ENCODE data around the gene DPCD. TPM values are rescaled to one million over a fixed set of nuclear protein-coding genes. Genes with fewer than 3 reads are reported as not detected.

DPCD gene
- total and polyA plus RNA-seq, 12 donors: 12.9 to 46.8 (median 25.6) TPM

- no peaks in the 10 kb centered on the region for H3K4me1 ChIP-seq
- no peak for TF ChIP-seq CTCF (IDR thresholded peaks at IDR 0.05)
- H3K27ac ChIP-seq: no peak overlapping the region
- H3K36me3 ChIP-seq: peaks cover 0 to 59% (median 20%) of the 10 kb centered on the region in 9 donors
- intact Hi-C loops (cut with DNase I): loop anchor here in 1 of 10 donors (10.0 kb wide), 1 partner anchor 282 kb away; no protein-coding TSS in a partner anchor
- DNase-seq: no peak
- no peak for ATAC-seq
- 91 to 94% methylated on average over 7 of the region's 7 CpGs for WGBS, 2 donors
- H3K27me3 ChIP-seq: no peaks in the 10 kb centered on the region
- no peak overlapping the region for H3K4me3 ChIP-seq
- peaks cover 0 to 13% (median 10%) of the 10 kb centered on the region in 11 donors for H3K9me3 ChIP-seq
Observed at GRCh38 chr10:101577121-101577871, 10.8 kb upstream of the DPCD start.

- Histone ChIP-seq H3K4me1 (no peaks in the 10 kb centered on the region), H3K9me3 (peaks cover 0 to 4% (median under 1%) of the 10 kb centered on the region in 11 donors), H3K4me3 (no peak overlapping the region), H3K27me3 (no peaks in the 10 kb centered on the region), H3K27ac (no peak overlapping the region), H3K36me3 (peaks cover 0 to 68% (median 21%) of the 10 kb centered on the region in 9 donors)
- ATAC-seq: no peak
- WGBS, 2 donors: 80 to 96% methylated on average over 5 of the region's 5 CpGs
- intact Hi-C loops (cut with DNase I): loop anchor here in 1 of 10 donors (10.0 kb wide), 1 partner anchor 283 kb away; no protein-coding TSS in a partner anchor
- TF ChIP-seq CTCF (IDR thresholded peaks at IDR 0.05): no peak
- DNase-seq: no peak
Observed at GRCh38 chr10:101578192-101578591, 9.9 kb upstream of the DPCD start.

GRCh38 chr10:101578803-101579515 is 9.2 kb upstream of the DPCD start:
- TF ChIP-seq CTCF (IDR thresholded peaks at IDR 0.05): no peak
- Histone ChIP-seq H3K4me1 (no peaks in the 10 kb centered on the region), H3K36me3 (peaks cover 0 to 76% (median 25%) of the 10 kb centered on the region in 9 donors), H3K9me3 (no peaks in the 10 kb centered on the region), H3K27ac (no peak overlapping the region), H3K27me3 (no peaks in the 10 kb centered on the region), H3K4me3 (no peak overlapping the region)
- WGBS, 2 donors: 91 to 93% methylated on average over 13 of the region's 13 CpGs
- intact Hi-C loops (cut with DNase I): loop anchor here in 1 of 10 donors (10.0 kb wide), 1 partner anchor 284 kb away; no protein-coding TSS in a partner anchor
- no peak for DNase-seq
- ATAC-seq: no peak

- no peak overlapping the region for H3K27ac ChIP-seq
- H3K4me3 ChIP-seq: no peak overlapping the region
- H3K27me3 ChIP-seq: no peaks in the 10 kb centered on the region
- DNase-seq: no peak
- ATAC-seq: no peak
- intact Hi-C loops (cut with DNase I): loop anchor here in 1 of 10 donors (10.0 kb wide), 1 partner anchor 285 kb away; no protein-coding TSS in a partner anchor
- H3K36me3 ChIP-seq: peaks cover 0 to 81% (median 25%) of the 10 kb centered on the region in 9 donors
- no peak for TF ChIP-seq CTCF (IDR thresholded peaks at IDR 0.05)
- no peaks in the 10 kb centered on the region for H3K4me1 ChIP-seq
- WGBS, 2 donors: 96 to 99% methylated on average over 12 of the region's 12 CpGs
- no peaks in the 10 kb centered on the region for H3K9me3 ChIP-seq
Observed at GRCh38 chr10:101579516-101579870, 8.6 kb upstream of the DPCD start.

All from heart right ventricle (tissue), 16 donors.